ENCODE measurements around the gene FAM241B. TPM values are rescaled to one million over a fixed set of nuclear protein-coding genes. Genes with fewer than 3 reads are reported as not detected.

The FAM241B gene
- total RNA-seq, 1 experiment from 2014 or later = 2.8 TPM

DNA sequence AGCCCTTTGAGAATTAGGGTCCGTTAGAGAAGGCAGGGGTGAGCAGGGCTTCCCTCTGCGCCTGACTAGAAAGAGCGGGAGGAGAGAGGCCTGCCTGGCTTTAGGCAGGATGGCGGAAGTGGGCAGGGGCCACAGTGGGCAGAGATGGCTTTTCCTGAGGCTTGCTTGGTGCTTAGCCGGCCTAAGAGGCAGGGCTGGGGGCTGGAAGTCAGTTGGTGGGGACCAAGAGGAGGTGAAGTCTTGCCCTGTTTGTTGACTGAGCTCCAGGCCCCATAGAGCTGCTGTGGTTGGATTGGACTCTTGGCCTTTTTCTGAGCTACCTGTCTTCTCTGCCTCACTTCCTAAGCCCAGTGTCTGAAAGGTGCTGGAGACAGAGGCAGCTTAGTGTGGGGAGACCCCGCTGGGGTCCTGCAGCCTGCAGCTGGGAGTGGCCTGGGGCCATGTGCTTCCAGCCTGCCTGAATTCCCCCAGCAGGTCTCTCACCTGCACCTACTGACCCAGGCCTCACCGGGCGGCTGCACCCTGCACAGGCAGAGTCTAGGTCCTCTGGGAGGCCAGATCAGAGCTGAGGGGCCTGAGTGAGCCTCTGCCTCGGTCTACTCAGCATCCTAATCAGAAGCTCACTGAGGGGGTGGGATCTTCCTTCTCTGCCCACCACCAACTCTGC lies 4.8 kb downstream of the FAM241B start:
- DNase-seq (ENCODE audit: low read depth) = no peak

DNA sequence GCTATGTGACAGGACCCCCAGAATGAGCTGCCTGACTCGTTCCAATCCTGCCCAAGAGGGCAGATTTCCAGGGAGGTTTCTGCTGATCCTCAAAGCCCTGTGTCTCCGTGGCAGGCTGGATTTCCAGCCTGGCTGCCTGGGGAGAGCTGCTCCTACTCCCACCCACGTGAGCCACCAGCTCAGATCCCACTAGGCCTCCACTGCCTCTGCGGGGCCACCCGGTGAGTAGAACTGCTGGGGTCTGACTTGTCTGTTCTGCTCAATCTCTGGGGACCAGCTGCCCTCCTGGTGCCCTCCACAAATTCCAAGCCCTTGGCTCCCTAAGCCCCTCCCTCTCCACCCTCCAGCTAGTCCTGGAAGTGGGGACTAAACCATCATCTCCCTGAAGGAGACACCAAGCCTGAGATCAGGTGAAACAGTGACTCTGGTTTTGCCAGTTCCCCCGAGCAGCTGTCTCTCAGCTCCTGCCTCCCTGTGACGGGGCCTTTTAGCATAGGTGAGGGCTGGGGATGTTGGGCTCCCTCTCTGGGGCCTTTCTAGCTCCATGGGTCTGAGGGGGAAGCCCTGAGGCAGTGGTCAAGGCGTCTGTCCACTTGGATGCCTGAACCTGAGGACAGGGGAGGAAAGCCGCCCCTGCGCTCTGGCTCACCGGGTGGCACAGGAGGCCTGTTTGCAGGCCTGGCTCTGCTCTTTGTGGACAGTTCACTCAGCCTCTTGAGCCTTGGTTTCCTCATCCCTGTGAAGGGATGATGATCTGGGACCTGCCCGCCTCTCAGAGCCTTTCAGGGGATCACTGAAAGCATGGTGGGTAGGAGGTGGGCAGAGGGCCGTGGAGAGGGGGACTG lies 5.6 kb downstream of the FAM241B start:
- no peak for DNase-seq (ENCODE audit: low read depth)

DNA sequence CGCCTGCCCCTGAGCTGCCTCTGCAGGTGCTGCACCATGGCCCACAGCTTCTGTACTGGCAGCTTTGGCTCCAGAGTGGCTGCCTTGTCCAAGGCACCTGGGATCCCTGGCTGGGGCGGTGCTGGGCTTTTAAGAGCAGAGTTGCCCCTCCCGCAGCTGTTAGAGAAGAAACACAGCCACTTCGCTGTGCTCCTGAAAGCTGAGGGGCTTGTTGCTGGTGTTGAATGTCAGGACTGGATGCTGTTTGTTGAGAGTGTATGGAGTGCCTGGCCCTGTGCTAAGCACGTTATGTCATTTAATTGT lies 6.2 kb downstream of the FAM241B start:
- no peak for DNase-seq (ENCODE audit: low read depth)

DNA sequence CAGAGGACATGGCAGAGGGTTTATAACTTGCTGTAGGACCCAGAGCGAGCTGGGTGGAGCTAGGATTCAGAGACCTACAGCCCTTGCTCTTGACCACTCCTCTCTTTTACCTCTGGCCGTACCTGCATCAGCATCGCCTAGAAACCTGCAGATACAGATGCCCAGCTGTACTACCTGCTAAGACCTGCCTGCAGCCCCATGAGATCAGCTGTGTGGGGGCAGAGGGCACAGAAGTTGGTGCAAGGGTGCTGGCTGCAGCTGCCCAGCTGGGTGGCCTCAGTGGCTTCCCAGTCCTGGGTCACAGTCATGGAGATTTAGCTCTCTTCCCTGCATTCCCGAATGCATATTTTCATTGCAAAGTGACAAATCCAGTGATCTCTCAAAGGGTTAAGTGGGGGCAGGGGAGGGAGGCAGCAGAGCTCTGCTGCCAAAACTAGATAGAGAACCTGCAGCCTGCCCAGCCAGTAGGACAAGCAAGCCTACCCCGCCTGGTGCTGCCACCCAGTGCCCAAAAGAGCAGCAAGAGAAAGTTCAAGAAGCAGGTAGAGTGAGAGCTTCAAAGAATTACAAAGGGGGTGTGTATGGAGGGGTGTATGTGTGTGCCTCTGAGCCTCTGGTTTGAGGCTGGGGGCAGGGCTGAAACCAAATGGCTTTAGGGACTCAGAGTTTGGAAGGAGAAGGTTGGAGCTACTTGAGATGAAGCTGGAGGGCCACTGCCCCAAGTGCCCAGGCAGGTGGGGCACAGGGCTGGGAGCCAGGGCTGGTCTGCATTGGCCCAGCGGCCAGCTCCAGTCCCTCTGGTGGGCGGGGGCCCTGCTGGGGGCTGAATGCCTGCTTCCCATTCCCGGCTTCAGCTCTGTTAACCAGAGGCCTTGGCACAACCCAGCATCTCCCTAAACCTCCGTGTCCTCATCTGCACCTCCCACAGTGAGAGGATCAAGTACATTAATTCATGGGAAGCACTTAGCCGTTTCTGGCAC lies 6.9 kb downstream of the FAM241B start:
- no peak for DNase-seq (ENCODE audit: low read depth)

DNA sequence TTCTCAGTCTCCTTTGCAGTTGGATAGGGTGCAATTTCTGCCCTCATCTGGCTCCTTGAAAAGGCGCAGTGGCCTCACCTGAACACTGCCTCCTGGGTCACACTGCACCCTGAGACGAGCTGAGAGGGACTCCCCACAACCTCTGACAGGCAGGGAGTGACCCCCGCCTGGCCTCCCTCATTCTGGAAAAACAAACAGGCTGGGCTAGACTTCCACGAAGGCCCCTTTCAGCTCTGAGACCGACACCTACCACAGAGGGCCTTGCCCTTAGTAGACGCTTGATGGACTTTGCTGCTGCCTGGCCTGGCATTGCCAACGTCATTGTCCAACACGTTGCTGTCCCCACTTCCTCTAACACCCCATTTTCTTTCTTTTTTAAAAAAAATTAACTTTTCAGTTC lies 8.6 kb downstream of the FAM241B start:
- no peak for DNase-seq (ENCODE audit: low read depth)

DNA sequence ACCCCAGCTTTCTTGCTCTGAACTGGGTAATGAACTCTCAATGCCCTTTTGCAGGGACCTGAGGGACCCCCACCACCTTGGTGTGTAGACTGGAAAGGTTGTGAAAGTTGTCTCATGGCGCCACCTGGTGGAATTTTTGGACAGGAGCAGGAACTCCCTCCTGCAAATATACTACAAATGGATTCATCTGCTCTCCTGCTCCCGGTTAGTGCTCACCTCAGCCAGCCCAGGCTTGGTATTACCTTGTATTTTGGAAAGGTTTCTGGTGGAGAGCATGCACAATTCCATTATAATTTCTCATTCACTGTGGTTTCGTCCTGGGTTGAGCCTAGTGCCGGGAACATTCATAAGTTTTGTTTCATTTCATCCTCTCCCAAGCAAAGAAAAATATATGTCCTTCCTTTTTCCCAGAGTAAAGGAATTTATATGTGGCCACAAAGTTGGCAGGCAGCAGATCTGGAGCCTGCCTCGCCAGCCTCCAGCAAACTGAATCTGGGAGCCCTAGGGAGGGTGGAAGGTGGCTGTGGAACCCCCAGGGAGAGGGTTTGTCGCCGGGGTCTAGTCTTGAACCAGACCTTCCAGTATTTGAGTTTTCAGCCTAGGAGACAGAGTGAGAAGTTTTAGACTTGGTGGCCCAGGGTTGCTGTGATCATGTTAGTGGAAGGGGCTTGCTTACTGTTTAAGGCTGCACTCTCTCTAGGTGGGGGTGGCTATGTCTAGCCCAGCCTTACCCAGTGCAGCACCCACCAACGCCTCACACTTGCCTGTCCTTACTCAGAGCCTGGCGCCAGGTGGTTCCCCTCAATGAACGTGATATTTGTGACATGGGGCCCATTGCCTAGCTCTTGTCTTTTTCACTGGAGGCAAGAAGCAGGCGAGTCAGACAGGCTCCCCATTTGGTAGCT lies 9.5 kb downstream of the FAM241B start:
- peak; percentile 51 for DNase-seq (ENCODE audit: low read depth)

DNA sequence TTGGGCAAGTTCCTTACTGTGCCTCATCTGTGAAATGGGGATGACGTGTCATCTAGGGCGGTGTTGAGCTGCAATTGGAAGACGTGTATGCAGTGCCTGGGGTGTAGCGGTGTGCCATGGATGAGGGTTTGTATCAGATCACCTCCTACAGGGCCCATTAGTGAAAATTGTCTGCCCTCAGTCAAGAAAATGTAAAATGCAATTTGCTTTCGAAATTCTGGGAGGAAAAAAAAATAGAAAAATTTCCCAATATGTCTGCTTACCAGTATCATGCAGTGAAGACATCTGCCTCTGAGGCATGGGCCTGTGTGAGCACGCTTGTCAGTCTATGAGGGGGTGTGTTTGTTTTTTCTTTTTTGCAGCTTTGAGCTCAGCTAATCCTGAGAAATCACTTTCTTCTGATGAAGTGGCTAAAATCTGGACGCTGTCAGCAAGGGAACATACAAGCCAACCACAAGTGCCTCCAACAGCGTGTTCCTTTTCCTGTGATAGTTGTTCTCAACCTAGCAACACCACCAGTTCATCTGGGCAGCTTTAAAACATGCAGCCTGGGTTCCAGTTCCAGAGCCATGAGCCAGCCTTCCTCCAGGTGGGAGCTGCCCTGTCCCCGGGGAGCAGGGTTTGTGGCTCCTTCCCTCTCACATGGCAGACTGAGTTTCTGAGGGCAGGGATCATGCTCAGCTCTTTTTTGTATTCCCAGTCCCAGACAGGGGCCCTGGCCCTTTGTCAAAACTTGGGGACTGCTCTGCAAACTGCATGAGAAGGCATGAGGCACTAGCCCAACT lies 10.3 kb downstream of the FAM241B start:
- peak; percentile 18 for DNase-seq (ENCODE audit: low read depth)

DNA sequence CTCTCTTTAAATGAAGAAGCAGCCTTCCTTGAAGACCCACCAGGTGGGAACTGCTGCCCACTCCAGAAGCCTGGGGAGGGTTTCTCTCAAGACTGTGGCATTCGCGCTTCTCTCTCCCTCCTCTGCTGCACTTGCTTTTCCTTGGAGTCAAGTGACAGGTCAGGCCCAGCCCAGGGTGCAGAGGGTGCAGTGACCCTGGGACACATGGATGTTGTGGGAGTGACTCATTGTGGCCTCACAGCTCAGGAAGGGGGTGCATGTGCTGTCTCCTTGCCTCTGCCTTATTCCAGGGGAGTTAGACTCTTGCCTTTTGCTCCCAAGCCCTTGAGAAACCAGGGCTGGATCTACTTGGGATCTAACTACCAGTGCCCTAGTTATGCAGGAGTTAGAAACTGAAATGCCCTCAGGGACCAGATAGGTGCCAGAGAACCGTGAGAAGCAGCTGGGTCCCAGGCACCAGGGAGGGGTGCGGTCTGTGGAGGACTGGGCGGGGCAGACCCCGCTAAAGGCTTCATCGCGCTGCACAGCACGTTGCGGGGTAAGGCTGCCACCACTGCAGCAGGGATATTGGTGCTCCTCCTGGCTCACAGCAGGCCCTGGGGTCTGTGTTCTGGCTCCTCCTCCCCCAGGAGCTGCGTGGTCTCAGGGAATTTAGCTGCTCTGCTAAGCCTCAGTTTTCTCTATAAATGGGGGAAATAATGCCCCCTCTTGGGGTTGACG lies 11.4 kb downstream of the FAM241B start:
- peak; percentile 15 for DNase-seq (ENCODE audit: low read depth)

DNA sequence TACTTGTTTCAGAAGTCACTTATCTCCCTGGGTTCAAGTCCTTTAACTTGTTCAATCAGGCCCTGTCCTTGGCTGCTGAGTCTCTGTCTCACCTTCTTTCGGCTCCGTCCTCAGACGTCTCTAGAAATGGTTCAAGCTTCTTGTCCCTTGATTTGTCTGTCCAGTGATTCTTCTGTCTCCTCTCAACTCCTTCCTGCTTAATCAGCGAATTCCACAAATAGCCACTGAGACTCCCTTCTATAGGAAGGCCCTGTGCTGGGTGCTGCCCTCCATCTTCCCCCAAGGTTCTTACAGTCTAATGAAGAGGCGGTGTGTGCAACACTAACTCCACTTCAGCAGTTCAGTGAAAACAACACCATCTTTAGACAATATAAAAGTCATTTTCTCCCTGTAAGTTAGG lies 12.7 kb downstream of the FAM241B start:
- no peak for DNase-seq (ENCODE audit: low read depth)

DNA sequence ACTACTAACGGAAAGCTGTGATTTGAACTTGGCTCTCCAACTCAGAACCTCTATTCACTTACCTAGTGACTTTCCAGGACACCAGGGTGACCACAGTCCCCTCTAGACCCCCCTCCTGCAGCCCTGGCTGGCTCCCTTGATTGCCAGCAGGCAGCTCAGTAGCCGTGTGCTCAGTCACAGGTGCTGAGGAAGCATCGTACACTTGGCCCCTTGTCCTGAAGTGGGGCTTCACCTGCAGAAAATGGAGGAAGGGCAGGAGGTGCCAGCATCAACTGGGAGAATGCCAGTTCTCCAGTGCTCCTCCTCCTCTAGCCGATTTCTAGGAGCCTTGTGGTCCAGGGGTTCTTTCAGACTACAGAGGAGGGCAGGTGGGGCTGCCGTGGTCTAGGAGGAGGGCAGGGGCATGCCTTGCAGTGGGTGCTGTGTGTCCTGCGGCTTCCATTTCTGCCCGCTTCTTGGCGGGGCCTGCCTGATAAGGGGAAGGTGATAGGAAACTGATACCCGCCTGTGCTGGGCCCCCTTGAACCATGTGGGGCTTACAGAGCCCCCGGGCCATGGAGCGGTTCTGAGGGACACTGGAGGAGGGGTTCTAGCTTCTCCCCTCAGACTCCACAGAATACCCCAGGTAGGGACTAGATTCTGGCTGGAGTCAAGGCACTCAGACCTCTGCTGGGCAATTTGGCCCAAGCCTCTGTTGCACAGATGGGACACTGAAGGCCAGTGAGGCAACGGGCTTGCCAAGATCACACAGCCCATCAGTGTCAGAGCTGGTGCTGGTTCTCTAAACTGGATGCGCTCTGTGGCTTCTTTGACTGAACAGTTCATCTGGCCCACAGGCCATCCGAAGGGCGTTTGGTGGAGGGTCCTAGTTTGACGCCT lies 14.0 kb downstream of the FAM241B start:
- no peak for DNase-seq (ENCODE audit: low read depth)

DNA sequence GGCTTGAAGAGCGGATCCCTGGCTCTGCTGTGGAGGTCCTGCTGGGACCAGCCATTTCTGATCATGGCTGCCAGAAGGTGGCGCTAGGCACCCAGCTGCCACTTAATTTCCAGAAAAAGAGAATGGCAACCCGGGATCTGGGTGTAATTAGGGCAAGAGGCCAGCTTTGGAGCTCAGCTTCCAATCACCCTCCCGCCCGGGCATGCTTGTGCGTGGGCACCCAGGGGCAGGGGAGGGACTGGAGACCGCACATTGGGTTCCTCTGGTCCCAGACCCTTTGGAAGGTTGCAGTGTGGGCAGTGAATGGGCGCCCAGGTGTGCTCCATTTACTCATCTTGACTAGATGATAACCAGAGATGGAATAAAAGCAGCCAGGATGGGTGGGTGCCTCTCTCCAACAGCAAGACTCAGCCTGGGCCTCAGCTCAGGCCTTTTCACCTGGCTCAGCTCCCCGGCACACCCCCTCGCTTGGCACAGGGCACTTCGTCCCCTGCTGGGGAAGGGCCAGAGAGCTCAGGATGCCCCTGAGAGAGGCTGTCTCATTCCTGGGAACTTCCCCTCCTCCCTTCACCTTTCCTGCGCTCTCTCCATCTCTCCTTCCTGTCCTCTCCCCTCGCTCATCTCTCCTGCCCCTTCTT lies 14.7 kb downstream of the FAM241B start:
- peak; percentile 58 for DNase-seq (ENCODE audit: low read depth)

DNA sequence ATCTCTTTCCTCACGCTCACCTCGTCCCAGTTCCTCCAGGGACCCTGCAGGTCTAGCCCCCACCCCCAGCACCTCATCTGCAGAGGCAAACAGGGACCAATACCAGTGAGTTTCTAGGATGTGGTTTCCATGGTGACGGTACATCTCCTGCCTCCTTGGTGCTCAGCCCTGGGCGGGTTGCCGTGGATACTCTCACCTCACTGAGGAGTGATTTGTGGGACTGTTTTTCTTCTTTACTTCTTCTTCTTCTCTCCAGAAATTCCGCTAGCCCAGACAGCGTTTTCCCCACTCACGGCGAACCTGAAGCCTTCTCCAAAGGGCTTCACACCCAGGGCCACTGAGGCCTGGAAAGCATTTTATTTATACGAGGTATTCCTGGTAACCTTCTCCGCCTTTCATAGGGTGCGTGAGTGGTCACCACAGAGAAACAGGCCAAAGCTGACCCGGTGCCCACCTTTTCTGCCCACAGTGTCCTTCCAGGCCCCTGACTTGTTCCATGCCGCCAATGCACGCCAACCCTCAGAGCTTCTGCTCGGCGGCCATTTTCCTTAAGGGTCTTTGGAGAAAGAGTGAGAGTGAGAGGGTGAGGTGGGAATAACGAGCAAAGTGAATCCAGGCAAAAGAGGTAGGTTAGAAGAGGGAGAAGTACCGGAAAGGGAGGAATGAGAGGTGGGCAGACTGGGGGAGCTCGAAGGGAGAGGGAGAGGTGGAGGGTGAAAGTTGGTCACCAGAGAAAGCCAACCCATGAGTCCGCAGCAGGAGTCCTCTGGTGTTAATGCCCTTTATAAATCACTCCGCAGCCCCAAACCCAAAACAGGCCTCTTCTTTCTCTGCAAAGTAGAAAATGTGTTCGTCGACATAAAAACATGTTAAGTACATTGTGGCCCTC lies 15.5 kb downstream of the FAM241B start:
- no peak for DNase-seq (ENCODE audit: low read depth)

DNA sequence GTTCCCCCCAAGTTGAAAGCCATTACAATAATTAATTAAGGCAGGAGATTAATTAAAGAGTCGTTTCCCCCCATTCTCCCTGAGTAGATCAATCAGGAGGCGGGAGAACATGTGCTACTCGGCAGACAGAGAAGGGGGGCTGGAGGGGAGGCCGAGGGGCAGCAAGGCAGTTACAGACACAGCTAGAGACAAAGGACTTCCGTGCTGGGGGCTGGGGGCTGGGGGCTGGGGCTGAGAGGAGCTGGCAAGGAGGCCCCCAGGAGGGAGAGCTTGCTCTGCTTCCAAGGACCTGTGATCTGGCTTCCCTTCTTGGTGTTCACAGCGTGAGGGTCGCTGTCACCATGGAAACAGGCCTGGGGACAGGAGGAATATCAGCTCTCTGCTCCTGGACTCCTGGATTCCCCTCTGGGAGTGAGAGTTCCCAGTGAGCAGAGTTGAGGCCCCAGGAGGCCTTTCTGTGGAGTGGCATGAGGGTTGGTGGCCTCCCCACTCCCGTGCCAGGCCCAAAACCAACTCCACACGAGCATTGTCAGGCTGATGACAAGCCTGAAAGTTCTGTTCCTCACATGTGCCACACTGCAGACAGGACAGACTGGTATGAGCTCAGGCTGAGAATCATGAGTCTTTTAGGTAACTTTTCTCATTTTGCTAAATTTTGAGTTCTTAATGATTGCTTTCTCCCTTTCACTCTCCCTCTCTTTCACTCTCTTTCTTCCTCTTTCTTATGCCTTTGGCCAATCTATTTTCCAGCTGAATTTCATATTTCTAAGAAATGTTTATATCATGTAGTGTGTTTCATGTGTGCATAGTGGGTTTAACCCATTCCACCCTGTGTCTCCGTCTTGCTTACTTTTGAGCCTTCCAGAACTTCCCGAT lies 16.4 kb downstream of the FAM241B start:
- no peak for DNase-seq (ENCODE audit: low read depth)

DNA sequence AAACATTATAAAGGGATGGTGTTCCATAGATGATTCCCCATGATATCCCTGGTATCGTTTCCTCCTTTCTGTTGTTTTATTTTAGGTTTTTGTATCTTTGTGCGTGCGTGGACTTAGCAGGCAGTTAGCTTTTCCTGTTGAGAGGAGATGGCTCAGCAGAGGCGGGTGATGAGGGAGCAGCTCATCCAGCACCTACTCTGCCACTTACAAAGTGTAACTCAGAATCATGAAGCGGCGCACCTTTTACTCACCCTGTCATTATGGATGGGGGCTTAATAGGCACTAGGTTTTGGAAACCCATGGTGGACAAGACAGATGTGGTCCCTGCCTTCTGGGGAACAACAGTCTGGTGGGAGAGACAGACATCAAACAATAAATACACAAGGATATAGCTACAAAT lies 17.1 kb downstream of the FAM241B start:
- no peak for DNase-seq (ENCODE audit: low read depth)

DNA sequence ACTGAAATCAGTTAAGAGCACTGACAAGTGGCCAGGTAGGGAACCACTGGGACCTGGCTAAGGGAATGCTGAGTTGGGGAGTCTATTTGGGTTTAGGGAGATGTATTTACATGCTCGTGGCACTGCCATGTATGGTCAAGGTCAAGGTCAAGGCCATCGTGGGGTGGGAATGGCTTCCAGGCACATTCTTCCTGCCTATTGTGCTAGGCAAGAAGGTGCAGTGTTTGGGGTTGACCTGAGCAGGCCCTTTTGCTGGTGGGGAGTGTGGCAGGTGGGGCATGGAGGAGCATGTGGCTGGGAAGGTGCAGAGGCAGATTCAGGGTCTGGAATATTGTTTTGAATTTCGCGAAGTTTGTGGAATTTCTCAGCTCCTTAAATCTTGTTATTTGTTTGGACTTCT lies 17.8 kb downstream of the FAM241B start:
- DNase-seq (ENCODE audit: low read depth) = no peak

DNA sequence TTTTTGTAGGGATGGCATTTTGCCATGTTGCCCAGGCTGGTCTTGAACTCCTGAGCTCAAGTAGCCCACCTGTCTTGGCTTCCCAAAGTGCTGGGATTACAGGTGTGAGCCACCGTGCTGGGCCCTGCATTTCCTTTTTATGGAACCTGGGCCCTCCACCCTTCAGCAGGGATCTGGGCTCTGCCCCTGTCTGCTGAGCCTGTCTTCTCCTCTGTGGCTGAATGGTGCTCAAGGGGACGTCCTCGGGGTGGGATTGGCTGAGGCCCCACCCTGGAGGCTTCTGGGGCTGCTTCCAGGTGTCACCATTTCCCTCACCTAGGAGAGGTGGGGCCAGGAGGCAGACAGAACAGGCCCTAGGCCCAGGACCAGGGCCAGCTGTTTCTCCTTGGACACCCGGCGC lies 18.4 kb downstream of the FAM241B start:
- DNase-seq (ENCODE audit: low read depth) = no peak
